GM12878 (cell line): ENCODE data around the gene METTL4. TPM values are rescaled to one million over a fixed set of nuclear protein-coding genes. Genes with fewer than 3 reads are reported as not detected.

Experiments used
- ATAC-seq: fragments of 200-7000 bp; cut with Tn5 transposase; 3 replicates; pipeline ENCODE4 v1.9.1; 2020; ENCODE audit warnings: mild to moderate bottlenecking, moderate library complexity
- BruUV-seq: library from RNA; stranded (reverse); fragments of 400-500 nt; replicated peaks from 2 replicates; lab custom pipeline; 2021; lab: Mats Ljungman, UMichigan
- CTCF ChIA-PET: fragments of 300-600 bp; sonication (Branson Sonifier 250); formaldehyde crosslinking; extraction: SDS; loops from one replicate; lab custom pipeline; 2021; ENCODE audit warnings: inconsistent platforms; lab: Yijun Ruan, JAX
- POLR2A ChIA-PET: fragments of 350-600 bp; formaldehyde crosslinking; extraction: SDS; loops from one replicate; lab custom pipeline; 2021; ENCODE audit warnings: inconsistent platforms; lab: Charles Lee
- RAD21 ChIA-PET: fragments of 300-600 bp; sonication (Branson Sonifier 250); formaldehyde crosslinking; loops from one replicate; lab custom pipeline; 2023; ENCODE audit warnings: antibody characterized with exemption; ENCODE audit not compliant: unreplicated experiment; lab: Charles Lee
- SMC1A ChIA-PET: fragments of 300-600 bp; sonication (Branson Sonifier 250); formaldehyde crosslinking; loops from one replicate; lab custom pipeline; 2023; ENCODE audit not compliant: unreplicated experiment, uncharacterized antibody; lab: Charles Lee
- DNase-seq: peaks from one replicate; pipeline ENCODE4 v3.0.0-alpha.2; 2011; ENCODE audit warnings: low read depth, low spot score
- FAIRE-seq: peaks from 3 replicates; lab custom pipeline; 2011; peaks lifted over from hg19 to GRCh38; lab: Jason Lieb, UNC
- H2AFZ ChIP-seq: 2 replicates; pipeline ENCODE4 v1.6.0; 2011; ENCODE audit warnings: low read depth, low read length, control low read depth; ENCODE audit not compliant: control insufficient read depth
- H3K27ac ChIP-seq: 2 replicates; pipeline ENCODE4 v1.5.1; 2011; ENCODE audit warnings: control low read depth; ENCODE audit not compliant: control insufficient read depth, insufficient read depth
- H3K27me3 ChIP-seq, 2 experiments: replicated peaks in 1 of 2; 2 replicates each; pipeline versions ENCODE4 v1.6.0 to v1.6.1; 2011; ENCODE audit warnings: low read length in 1 of 2; ENCODE audit not compliant: control insufficient read depth in 2 of 2, insufficient read depth in 2 of 2
- H3K36me3 ChIP-seq, 2 experiments: 2 replicates each; pipeline ENCODE4 v1.5.1; 2011; ENCODE audit warnings: low read length in 1 of 2; ENCODE audit not compliant: control insufficient read depth in 2 of 2, insufficient read depth in 2 of 2
- H3K4me1 ChIP-seq: 2 replicates; pipeline ENCODE4 v1.6.1; 2011; ENCODE audit warnings: mild to moderate bottlenecking, low read length, moderate library complexity, mixed read lengths; ENCODE audit not compliant: control insufficient read depth, insufficient read depth
- H3K4me2 ChIP-seq: 2 replicates; pipeline ENCODE4 v1.6.0; 2011; ENCODE audit warnings: control low read depth; ENCODE audit not compliant: control insufficient read depth, insufficient read depth
- H3K4me3 ChIP-seq: fragments of 200-600 bp; sonication (generic); 2 replicates; pipeline ENCODE4 v1.5.1; 2016
- H3K79me2 ChIP-seq: 2 replicates; pipeline ENCODE4 v1.6.0; 2011; ENCODE audit warnings: low read length; ENCODE audit not compliant: control insufficient read depth, insufficient read depth
- H3K9ac ChIP-seq: 2 replicates; pipeline ENCODE4 v1.8.0; 2011; ENCODE audit warnings: low read length, control low read depth, mixed read lengths; ENCODE audit not compliant: control insufficient read depth, insufficient read depth
- H3K9me3 ChIP-seq: replicated peaks from 3 replicates; pipeline ENCODE4 v1.5.1; 2011; ENCODE audit warnings: mild to moderate bottlenecking, low read length; ENCODE audit not compliant: control insufficient read depth, insufficient read depth
- H4K20me1 ChIP-seq: 2 replicates; pipeline ENCODE4 v1.6.0; 2011; ENCODE audit not compliant: control insufficient read depth, insufficient read depth
- CTCF ChIP-seq, 3 experiments: IDR thresholded peaks in 2 of 3; conservative IDR thresholded peaks in 1 of 3; 2 replicates each; pipeline ENCODE4 v1.5.1; 2011; ENCODE audit warnings: low read depth in 3 of 3, low read length in 3 of 3, mild to moderate bottlenecking in 3 of 3, control low read depth in 2 of 3, moderate library complexity in 2 of 3, inconsistent platforms in 1 of 3, mixed read lengths in 1 of 3; ENCODE audit not compliant: control insufficient read depth in 2 of 3, insufficient read depth in 1 of 3; ENCODE audit errors: extremely low read depth in 1 of 3
- ESRRA ChIP-seq: IDR thresholded peaks from 2 replicates; pipeline ENCODE4 v1.6.1; 2012; ENCODE audit warnings: mild to moderate bottlenecking, low read length, improper control_type of control experiment
- KLF5 ChIP-seq: fragments of 450-650 bp; IDR thresholded peaks from 2 replicates; pipeline ENCODE4 v1.6.1; 2014; ENCODE audit warnings: mild to moderate bottlenecking; ENCODE audit not compliant: partially characterized antibody
- MXI1 ChIP-seq: fragments of 150-350 bp; IDR thresholded peaks from 2 replicates; pipeline ENCODE4 v1.6.1; 2011; ENCODE audit warnings: low read depth, mild to moderate bottlenecking, inconsistent platforms, low read length, improper control_type of control experiment
- NR2C1 ChIP-seq: fragments of 450-650 bp; IDR thresholded peaks from 2 replicates; pipeline ENCODE4 v1.6.1; 2017; ENCODE audit warnings: antibody characterized with exemption, mild to moderate bottlenecking, moderate library complexity
- RAD21 ChIP-seq: IDR thresholded peaks from 2 replicates; pipeline ENCODE4 v1.6.1; 2011; ENCODE audit warnings: mild to moderate bottlenecking, low read depth, low read length, moderate library complexity; ENCODE audit not compliant: insufficient read depth
- REST ChIP-seq: IDR thresholded peaks from 2 replicates; pipeline ENCODE4 v1.6.1; 2012; ENCODE audit warnings: mild to moderate bottlenecking, low read depth, low read length
- SIN3A ChIP-seq: IDR thresholded peaks from 2 replicates; pipeline ENCODE4 v1.6.1; 2012; ENCODE audit warnings: low read depth, low read length, improper control_type of control experiment
- SMC3 ChIP-seq: IDR thresholded peaks from 2 replicates; pipeline ENCODE4 v1.6.1; 2011; ENCODE audit warnings: low read length, improper control_type of control experiment, borderline replicate concordance
- TCF7 ChIP-seq: IDR thresholded peaks from 2 replicates; pipeline ENCODE4 v1.6.1; 2014; ENCODE audit warnings: antibody characterized with exemption, borderline replicate concordance
- ZBED1 ChIP-seq: IDR thresholded peaks from 2 replicates; pipeline ENCODE4 v1.6.1; 2016; ENCODE audit warnings: borderline replicate concordance
- ZNF384 ChIP-seq: IDR thresholded peaks from 2 replicates; pipeline ENCODE4 v1.6.1; 2012; ENCODE audit warnings: low read depth, mild to moderate bottlenecking, low read length, improper control_type of control experiment, borderline replicate concordance
- WGBS: methylation state at CpG from one replicate; pipeline ENCODE4 v1.1.6; 2016; ENCODE audit warnings: low lambda C conversion rate; ENCODE audit not compliant: insufficient replicate concordance, insufficient coverage; ENCODE audit errors: missing lambda C conversion rate; 5-methylcytosine and 5-hydroxymethylcytosine counted together
- in situ Hi-C: fragments of 300-500 bp; cut with MboI; formaldehyde crosslinking; loops from 9 replicates; pipeline ENCODE4 v1.14.3; 2018; ENCODE audit warnings: mixed read lengths
- intact Hi-C: fragments of 100-400 bp; cut with micrococcal nuclease; formaldehyde crosslinking; loops from one replicate; pipeline ENCODE4 v1.14.2; 2022; ENCODE audit not compliant: unreplicated experiment
- polyA plus RNA-seq, 11 experiments: library from polyadenylated mRNA; depleted of rRNA in 4 of 11; unstranded in 6 of 11; stranded (reverse) in 5 of 11; fragments of >200 nt; fragmentation: Nextera tagmentation in 4 of 11; fragmentation: Illumina TruSeq in 1 of 11; extraction: Ambion mirVana in 4 of 11; extraction: Trizol in 1 of 11; gene quantifications; 1 replicate in 1 of 11; 2 replicates in 10 of 11; pipeline versions ENCODE4 v1.2.1 to v1.2.3, GENCODE V29; 2011 to 2016; ENCODE audit warnings: inconsistent platforms in 2 of 11, missing spikeins in 2 of 11, low read depth in 1 of 11
- total RNA-seq, 4 experiments: library from RNA; depleted of rRNA in 3 of 4; stranded (reverse); fragments of >200 nt in 3 of 4; fragmentation: Illumina TruSeq in 1 of 4; extraction: Trizol in 1 of 4; gene quantifications; 2 replicates each; pipeline versions ENCODE4 v1.2.1 to v1.2.3, GENCODE V29; 2013 to 2021

METTL4 gene
- total and polyA plus RNA-seq, 10 of the 15 experiments (the other 5 are each of a cell fraction or from before 2014, with no cell fraction given) = 4.9 to 15.2 (median 12.3) TPM

- no peak for FAIRE-seq
- no peaks in the 10 kb centered on the region; the same call in 1 of the 2 replicates for H4K20me1 ChIP-seq
- no peaks in the 10 kb centered on the region for H3K4me1 ChIP-seq
- no peaks in the 10 kb centered on the region; a peak in 1 of 4 replicates for H3K36me3 ChIP-seq
- SMC1A ChIA-PET = interaction anchor here (0.6 to 9.5 kb wide), 13 partner anchors 8 to 962 kb away, joined by 3 to 112 read pairs (median 3); no protein-coding TSS in a partner anchor
- intact Hi-C loops = loop anchor here (5.0 to 10.0 kb wide), 3 partner anchors 633 to 1680 kb away; no protein-coding TSS in a partner anchor
- no peak overlapping the region for H3K27ac ChIP-seq
- H3K79me2 ChIP-seq = no peaks in the 10 kb centered on the region
- TF ChIP-seq KLF5 = no peak
- TF ChIP-seq SIN3A = no peak
- peak; percentile 48 for TF ChIP-seq RAD21
- no peak for TF ChIP-seq MXI1
- peak; percentile 25 to 63 (median 49); a peak in 5 of 6 replicates for TF ChIP-seq CTCF (IDR thresholded peaks at IDR 0.05 in 2 of 3, conservative IDR thresholded peaks at IDR 0.05 in 1 of 3; ENCODE audit: control insufficient read depth in 2 of 3, extremely low read depth in 1 of 3, insufficient read depth in 1 of 3, low read depth in 3 of 3, low read length in 3 of 3)
- TF ChIP-seq NR2C1 = no peak
- no peak for TF ChIP-seq ZBED1
- no peak for TF ChIP-seq TCF7
- TF ChIP-seq SMC3 = peak; percentile 27; the same call in 1 of the 2 replicates
- TF ChIP-seq ZNF384 = no peak
- no peak for TF ChIP-seq REST
- TF ChIP-seq ESRRA = no peak
- TF ChIP-seq, all 136 proteins: peak for 3
- no peak overlapping the region for H3K4me2 ChIP-seq
- H3K27me3 ChIP-seq = no peaks in the 10 kb centered on the region
- no peak overlapping the region for H3K4me3 ChIP-seq
- in situ Hi-C loops = loop anchor here (5.0 kb wide), 1 partner anchor 440 kb away; no protein-coding TSS in a partner anchor
- RAD21 ChIA-PET = interaction anchor here (0.8 to 1.9 kb wide), 9 partner anchors 23 to 962 kb away, joined by 3 to 6 read pairs (median 3); partner anchors contain the start of gene METTL4
- ATAC-seq (peak; percentile 74), DNase-seq (peak; percentile 5)
- H3K9ac ChIP-seq = no peak overlapping the region
- POLR2A ChIA-PET = no interaction called here
- H2AFZ ChIP-seq = no peak overlapping the region
- no peaks in the 10 kb centered on the region for H3K9me3 ChIP-seq
- no TSS peak for BruUV-seq
- 59% methylated on average over 4 of the region's 4 CpGs for WGBS
- CTCF ChIA-PET = interaction anchor here (0.7 to 5.7 kb wide), 38 partner anchors 10 to 1708 kb away, joined by 3 to 69 read pairs (median 4); partner anchors contain the start of genes METTL4 and NDC80
Measured at GRCh38 chr18:2547477-2548087, 23.7 kb downstream of the METTL4 start.
